Hematopoietic multipotent progenitor cell treated with erythropoietin and hydrocortisone succinate and interleukin-3 and kit ligand, for 8 days (in vitro differentiated cells): ENCODE measurements around the gene VIPR2.
"Not testable (repeated sequence)": the region's sequence is repeated elsewhere in the genome, so short reads cannot be mapped to it uniquely, and the experiment has no call there.

Experiments
- DNase-seq: peaks from one replicate; pipeline ENCODE4 v3.0.0-alpha.2; 2015

The VIPR2 gene

GRCh38 chr7:159137906-159138305 is 6.8 kb downstream of the VIPR2 start:
- no peak for DNase-seq

GRCh38 chr7:159136846-159137245 is 7.8 kb downstream of the VIPR2 start:
- DNase-seq = no peak

GRCh38 chr7:159136442-159136841 is 8.2 kb downstream of the VIPR2 start:
- DNase-seq = no peak

GRCh38 chr7:159136013-159136412 is 8.7 kb downstream of the VIPR2 start:
- DNase-seq = no peak

- DNase-seq = not testable (repeated sequence)
Measured at GRCh38 chr7:159132670-159133443, 11.8 kb downstream of the VIPR2 start.

GRCh38 chr7:159130820-159131219 is 13.8 kb downstream of the VIPR2 start:
- no peak for DNase-seq

- no peak for DNase-seq
Measured at GRCh38 chr7:159130199-159130775, 14.4 kb downstream of the VIPR2 start.

GRCh38 chr7:159128767-159129166 is 15.9 kb downstream of the VIPR2 start:
- DNase-seq = no peak

- DNase-seq = no peak
Measured at GRCh38 chr7:159127691-159128642, 16.7 kb downstream of the VIPR2 start.

- DNase-seq = no peak
Measured at GRCh38 chr7:159126311-159127260, 18.1 kb downstream of the VIPR2 start.

- no peak for DNase-seq
Measured at GRCh38 chr7:159125955-159126270, 18.8 kb downstream of the VIPR2 start.

GRCh38 chr7:159125104-159125954 is 19.3 kb downstream of the VIPR2 start:
- no peak for DNase-seq

GRCh38 chr7:159123793-159124192 is 20.9 kb downstream of the VIPR2 start:
- DNase-seq = not testable (repeated sequence)

- not testable (repeated sequence) for DNase-seq
Measured at GRCh38 chr7:159123294-159123693, 21.4 kb downstream of the VIPR2 start.

- no peak for DNase-seq
Measured at GRCh38 chr7:159122276-159122675, 22.4 kb downstream of the VIPR2 start.

- no peak for DNase-seq
Measured at GRCh38 chr7:159121476-159121875, 23.2 kb downstream of the VIPR2 start.

GRCh38 chr7:159121068-159121467 is 23.6 kb downstream of the VIPR2 start:
- DNase-seq = no peak

- no peak for DNase-seq
Measured at GRCh38 chr7:159120540-159120919, 24.1 kb downstream of the VIPR2 start.

GRCh38 chr7:159119851-159120539 is 24.7 kb downstream of the VIPR2 start:
- no peak for DNase-seq

- no peak for DNase-seq
Measured at GRCh38 chr7:159119026-159119741, 25.5 kb downstream of the VIPR2 start.
